WTC11 (cell line): ENCODE measurements around the gene KCNK16. TPM values are rescaled to one million over a fixed set of nuclear protein-coding genes. Genes with fewer than 3 reads are reported as not detected.

Source experiments
- ATAC-seq: fragments of 200-7000 bp; cut with Tn5 transposase; 2 replicates; pipeline ENCODE4 v1.10.0; 2021; ENCODE audit warnings: mild to moderate bottlenecking, moderate library complexity
- CTCF ChIA-PET: fragments of 300-600 bp; sonication (Branson Sonifier 250); formaldehyde crosslinking; loops from one replicate; lab custom pipeline; 2021; ENCODE audit warnings: antibody characterized with exemption; lab: Charles Lee
- POLR2A ChIA-PET: fragments of 350-600 bp; sonication (Branson Sonifier 250); formaldehyde crosslinking; loops from one replicate; lab custom pipeline; 2021; ENCODE audit warnings: antibody characterized with exemption; lab: Charles Lee
- DNase-seq: peaks from one replicate; pipeline ENCODE4 v3.0.0; 2021; ENCODE audit warnings: low spot score
- H3K27ac Mint-ChIP-seq: 2 replicates; pipeline ENCODE4 v1.8.0; 2021; ENCODE audit warnings: mixed read lengths
- H3K27me3 Mint-ChIP-seq: 2 replicates; pipeline ENCODE4 v1.8.0; 2021; ENCODE audit warnings: low read depth, mild to moderate bottlenecking, moderate library complexity, mixed read lengths
- H3K36me3 Mint-ChIP-seq: 2 replicates; pipeline ENCODE4 v1.8.0; 2021; ENCODE audit warnings: mixed read lengths
- H3K4me1 Mint-ChIP-seq: 2 replicates; pipeline ENCODE4 v1.8.0; 2022; ENCODE audit warnings: mixed read lengths
- H3K4me3 Mint-ChIP-seq: 2 replicates; pipeline ENCODE4 v1.8.0; 2021; ENCODE audit warnings: mild to moderate bottlenecking, moderate library complexity, mixed read lengths
- H3K9me3 Mint-ChIP-seq: 2 replicates; pipeline ENCODE4 v1.8.0; 2021; ENCODE audit warnings: mixed read lengths
- CREM ChIP-seq: sonication (generic); formaldehyde crosslinking; IDR thresholded peaks from 2 replicates; pipeline ENCODE4 v1.8.1; 2022; ENCODE audit warnings: mild to moderate bottlenecking, missing genetic modification reagents, moderate library complexity
- FOXJ3 ChIP-seq: sonication (generic); formaldehyde crosslinking; IDR thresholded peaks from 2 replicates; pipeline ENCODE4 v1.9.0; 2021; ENCODE audit warnings: missing genetic modification reagents, mild to moderate bottlenecking, borderline replicate concordance
- GTF2I ChIP-seq: fragments of 250-450 bp; sonication (Bioruptor Pico); conservative IDR thresholded peaks from 2 replicates; pipeline ENCODE4 v1.4.0; 2021; ENCODE audit warnings: mild to moderate bottlenecking
- HMGXB4 ChIP-seq: sonication (generic); formaldehyde crosslinking; IDR thresholded peaks from 2 replicates; pipeline ENCODE4 v1.8.1; 2023; ENCODE audit warnings: mild to moderate bottlenecking, moderate library complexity, missing genetic modification reagents
- IRF1 ChIP-seq: sonication (generic); formaldehyde crosslinking; IDR thresholded peaks from 2 replicates; pipeline ENCODE4 v1.8.0; 2023; ENCODE audit warnings: missing genetic modification reagents
- JAZF1 ChIP-seq: fragments of 250-450 bp; sonication (Bioruptor Pico); IDR thresholded peaks from 2 replicates; pipeline ENCODE4 v1.9.0; 2021; ENCODE audit warnings: moderate library complexity, mild to moderate bottlenecking, inconsistent platforms
- ZNF121 ChIP-seq: sonication (generic); formaldehyde crosslinking; IDR thresholded peaks from 2 replicates; pipeline ENCODE4 v1.8.0; 2023; ENCODE audit warnings: missing genetic modification reagents
- ZNF138 ChIP-seq: sonication (generic); formaldehyde crosslinking; conservative IDR thresholded peaks from 2 replicates; pipeline ENCODE4 v1.8.1; 2022; ENCODE audit warnings: mild to moderate bottlenecking, moderate library complexity, missing genetic modification reagents
- ZNF416 ChIP-seq: fragments of 250-450 bp; sonication (Bioruptor Pico); IDR thresholded peaks from 2 replicates; pipeline ENCODE4 v1.9.0; 2021; ENCODE audit warnings: mild to moderate bottlenecking, inconsistent platforms
- ZSCAN18 ChIP-seq: fragments of 250-450 bp; sonication (Bioruptor Pico); IDR thresholded peaks from 2 replicates; pipeline ENCODE4 v2.1.2; 2022; ENCODE audit warnings: mild to moderate bottlenecking, moderate library complexity
- total RNA-seq: library from RNA; stranded (reverse); gene quantifications from 3 replicates; pipeline ENCODE4 v1.2.3, GENCODE V29; 2021
- TF ChIP-seq, protein P1 (sequence below): sonication (generic); formaldehyde crosslinking; IDR thresholded peaks from 2 replicates; pipeline ENCODE4 v1.8.1; 2023; ENCODE audit warnings: mild to moderate bottlenecking, missing genetic modification reagents, moderate library complexity
- TF ChIP-seq, protein P2 (sequence below): sonication (generic); formaldehyde crosslinking; IDR thresholded peaks from 2 replicates; pipeline ENCODE4 v1.8.0; 2023; ENCODE audit warnings: missing genetic modification reagents, mild to moderate bottlenecking, borderline replicate concordance
- TF ChIP-seq, protein P3 (sequence below): fragments of 250-450 bp; sonication (Bioruptor Pico); conservative IDR thresholded peaks from 2 replicates; pipeline ENCODE4 v1.9.0; 2021; ENCODE audit warnings: mild to moderate bottlenecking
- TF ChIP-seq, protein P4 (sequence below): sonication (generic); formaldehyde crosslinking; IDR thresholded peaks from 2 replicates; pipeline ENCODE4 v1.8.1; 2022; ENCODE audit warnings: missing genetic modification reagents, borderline replicate concordance

The KCNK16 gene
- total RNA-seq, 1 experiment from 2014 or later = not detected

- peaks cover 6% of the 10 kb centered on the region for H3K27me3 Mint-ChIP-seq
- ATAC-seq = no peak
- peaks cover 51% of the 10 kb centered on the region for H3K4me1 Mint-ChIP-seq
- H3K4me3 Mint-ChIP-seq = no peak overlapping the region
- CTCF ChIA-PET = interaction anchor here (1.8 kb wide), 1 partner anchor 36 kb away, joined by 6 read pairs; no protein-coding TSS in a partner anchor
- TF ChIP-seq HMGXB4 (CRISPR knock-in tag) = no peak
- no peak for TF ChIP-seq JAZF1
- no peak for TF ChIP-seq ZNF138 (CRISPR knock-in tag)
- TF ChIP-seq ZSCAN18 = no peak
- TF ChIP-seq, protein P1, sequence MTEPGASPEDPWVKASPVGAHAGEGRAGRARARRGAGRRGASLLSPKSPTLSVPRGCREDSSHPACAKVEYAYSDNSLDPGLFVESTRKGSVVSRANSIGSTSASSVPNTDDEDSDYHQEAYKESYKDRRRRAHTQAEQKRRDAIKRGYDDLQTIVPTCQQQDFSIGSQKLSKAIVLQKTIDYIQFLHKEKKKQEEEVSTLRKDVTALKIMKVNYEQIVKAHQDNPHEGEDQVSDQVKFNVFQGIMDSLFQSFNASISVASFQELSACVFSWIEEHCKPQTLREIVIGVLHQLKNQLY (CRISPR knock-in tag) = no peak
- TF ChIP-seq GTF2I = no peak
- TF ChIP-seq, protein P2, sequence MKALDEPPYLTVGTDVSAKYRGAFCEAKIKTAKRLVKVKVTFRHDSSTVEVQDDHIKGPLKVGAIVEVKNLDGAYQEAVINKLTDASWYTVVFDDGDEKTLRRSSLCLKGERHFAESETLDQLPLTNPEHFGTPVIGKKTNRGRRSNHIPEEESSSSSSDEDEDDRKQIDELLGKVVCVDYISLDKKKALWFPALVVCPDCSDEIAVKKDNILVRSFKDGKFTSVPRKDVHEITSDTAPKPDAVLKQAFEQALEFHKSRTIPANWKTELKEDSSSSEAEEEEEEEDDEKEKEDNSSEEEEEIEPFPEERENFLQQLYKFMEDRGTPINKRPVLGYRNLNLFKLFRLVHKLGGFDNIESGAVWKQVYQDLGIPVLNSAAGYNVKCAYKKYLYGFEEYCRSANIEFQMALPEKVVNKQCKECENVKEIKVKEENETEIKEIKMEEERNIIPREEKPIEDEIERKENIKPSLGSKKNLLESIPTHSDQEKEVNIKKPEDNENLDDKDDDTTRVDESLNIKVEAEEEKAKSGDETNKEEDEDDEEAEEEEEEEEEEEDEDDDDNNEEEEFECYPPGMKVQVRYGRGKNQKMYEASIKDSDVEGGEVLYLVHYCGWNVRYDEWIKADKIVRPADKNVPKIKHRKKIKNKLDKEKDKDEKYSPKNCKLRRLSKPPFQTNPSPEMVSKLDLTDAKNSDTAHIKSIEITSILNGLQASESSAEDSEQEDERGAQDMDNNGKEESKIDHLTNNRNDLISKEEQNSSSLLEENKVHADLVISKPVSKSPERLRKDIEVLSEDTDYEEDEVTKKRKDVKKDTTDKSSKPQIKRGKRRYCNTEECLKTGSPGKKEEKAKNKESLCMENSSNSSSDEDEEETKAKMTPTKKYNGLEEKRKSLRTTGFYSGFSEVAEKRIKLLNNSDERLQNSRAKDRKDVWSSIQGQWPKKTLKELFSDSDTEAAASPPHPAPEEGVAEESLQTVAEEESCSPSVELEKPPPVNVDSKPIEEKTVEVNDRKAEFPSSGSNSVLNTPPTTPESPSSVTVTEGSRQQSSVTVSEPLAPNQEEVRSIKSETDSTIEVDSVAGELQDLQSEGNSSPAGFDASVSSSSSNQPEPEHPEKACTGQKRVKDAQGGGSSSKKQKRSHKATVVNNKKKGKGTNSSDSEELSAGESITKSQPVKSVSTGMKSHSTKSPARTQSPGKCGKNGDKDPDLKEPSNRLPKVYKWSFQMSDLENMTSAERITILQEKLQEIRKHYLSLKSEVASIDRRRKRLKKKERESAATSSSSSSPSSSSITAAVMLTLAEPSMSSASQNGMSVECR (CRISPR knock-in tag) = no peak
- no peak for TF ChIP-seq CREM (CRISPR knock-in tag)
- TF ChIP-seq ZNF416 (CRISPR knock-in tag) = no peak
- no peak for TF ChIP-seq ZNF121 (CRISPR knock-in tag)
- TF ChIP-seq, protein P3, sequence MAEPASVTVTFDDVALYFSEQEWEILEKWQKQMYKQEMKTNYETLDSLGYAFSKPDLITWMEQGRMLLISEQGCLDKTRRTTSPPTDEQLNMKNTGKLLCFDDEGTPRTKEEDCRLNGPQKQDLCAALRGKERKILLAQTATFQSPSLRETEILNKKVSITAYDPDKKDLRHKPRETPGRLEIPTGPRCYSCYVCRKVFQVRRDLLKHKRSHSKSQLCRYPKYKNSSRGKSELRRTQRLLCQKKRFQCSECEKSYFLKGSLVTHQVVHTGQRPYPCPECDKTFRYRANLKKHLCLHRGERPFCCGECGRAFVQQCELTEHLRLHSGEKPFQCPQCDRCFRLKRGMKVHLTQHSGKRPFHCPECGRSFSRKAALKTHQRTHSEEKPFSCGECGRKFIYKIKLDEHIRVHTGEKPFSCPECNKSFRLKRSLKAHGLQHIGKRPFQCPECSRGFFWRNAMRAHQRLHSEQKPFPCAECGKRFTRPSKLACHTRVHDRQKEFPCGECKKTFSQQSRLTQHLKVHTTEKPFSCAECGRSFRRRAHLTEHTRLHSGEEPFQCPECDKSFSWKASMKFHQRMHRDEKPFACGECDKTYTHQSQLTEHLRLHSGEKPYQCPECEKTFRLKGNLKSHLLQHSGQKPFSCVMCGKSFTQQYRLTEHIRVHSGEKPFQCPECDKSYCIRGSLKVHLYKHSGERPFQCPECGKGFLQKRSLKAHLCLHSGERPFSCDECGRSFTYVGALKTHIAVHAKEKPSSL (CRISPR knock-in tag) = no peak
- TF ChIP-seq FOXJ3 (CRISPR knock-in tag) = no peak
- TF ChIP-seq, protein P4, sequence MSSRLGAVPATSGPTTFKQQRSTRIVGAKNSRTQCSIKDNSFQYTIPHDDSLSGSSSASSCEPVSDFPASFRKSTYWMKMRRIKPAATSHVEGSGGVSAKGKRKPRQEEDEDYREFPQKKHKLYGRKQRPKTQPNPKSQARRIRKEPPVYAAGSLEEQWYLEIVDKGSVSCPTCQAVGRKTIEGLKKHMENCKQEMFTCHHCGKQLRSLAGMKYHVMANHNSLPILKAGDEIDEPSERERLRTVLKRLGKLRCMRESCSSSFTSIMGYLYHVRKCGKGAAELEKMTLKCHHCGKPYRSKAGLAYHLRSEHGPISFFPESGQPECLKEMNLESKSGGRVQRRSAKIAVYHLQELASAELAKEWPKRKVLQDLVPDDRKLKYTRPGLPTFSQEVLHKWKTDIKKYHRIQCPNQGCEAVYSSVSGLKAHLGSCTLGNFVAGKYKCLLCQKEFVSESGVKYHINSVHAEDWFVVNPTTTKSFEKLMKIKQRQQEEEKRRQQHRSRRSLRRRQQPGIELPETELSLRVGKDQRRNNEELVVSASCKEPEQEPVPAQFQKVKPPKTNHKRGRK (CRISPR knock-in tag) = no peak
- no peak for TF ChIP-seq IRF1 (CRISPR knock-in tag)
- peaks cover 10% of the 10 kb centered on the region for H3K9me3 Mint-ChIP-seq
- POLR2A ChIA-PET = no interaction called here
- H3K36me3 Mint-ChIP-seq = peaks cover 3% of the 10 kb centered on the region; the same call in 1 of the 2 replicates
- H3K27ac Mint-ChIP-seq = no peak overlapping the region
- no peak for DNase-seq
Measured at GRCh38 chr6:39266375-39266774, 56.1 kb downstream of the KCNK16 start.

Other genes starting within 250 kb of the KCNK16 start
- gene SAYSD1, start 207.5 kb downstream of the KCNK16 start, total RNA-seq = 6.9 to 7.7 TPM (median 7.4 TPM) in 3 replicates
- gene KCNK5, start 93.2 kb downstream of the KCNK16 start, total RNA-seq = 31.7 to 41.8 TPM (median 34.3 TPM) in 3 replicates
- gene KCNK17, start 8.3 kb downstream of the KCNK16 start, total RNA-seq = 2.1 to 2.9 TPM (median 2.7 TPM) in 3 replicates